ENCODE results near the gene CDH13.

- no peak for TF ChIP-seq EZH2 (optimal IDR thresholded peaks at IDR 0.05; ENCODE audit: low read depth, low read length)
- no peak for TF ChIP-seq CTCF (IDR thresholded peaks at IDR 0.05; ENCODE audit: low read length)
Observed at GRCh38 chr16:82892324-82892723, 265.6 kb downstream of the CDH13 start.
